Neural progenitor cell (in vitro differentiated cells): ENCODE measurements around the gene SINHCAF. TPM values are rescaled to one million over a fixed set of nuclear protein-coding genes. Genes with fewer than 3 reads are reported as not detected.

ENCODE experiments used
- DNase-seq: peaks from one replicate; pipeline ENCODE4 v3.0.0-alpha.2; 2016; ENCODE audit warnings: low spot score
- H2AFZ ChIP-seq: fragments of 200-600 bp; sonication (generic); replicated peaks from 2 replicates; pipeline ENCODE4 v1.6.1; 2016; ENCODE audit warnings: antibody characterized with exemption
- H3F3A ChIP-seq: fragments of 200-600 bp; sonication (generic); 2 replicates; pipeline ENCODE4 v1.6.1; 2016; ENCODE audit warnings: antibody characterized with exemption, low read depth
- H3K27ac ChIP-seq: fragments of 200-600 bp; sonication (generic); 2 replicates; pipeline ENCODE4 v1.5.1; 2016; ENCODE audit warnings: mild to moderate bottlenecking
- H3K27me3 ChIP-seq: fragments of 200-600 bp; sonication (generic); 2 replicates; pipeline ENCODE4 v1.6.1; 2016; ENCODE audit warnings: mild to moderate bottlenecking, moderate library complexity
- H3K36me3 ChIP-seq: fragments of 200-600 bp; sonication (generic); 2 replicates; pipeline ENCODE4 v1.5.1; 2016
- H3K4me1 ChIP-seq: fragments of 200-600 bp; sonication (generic); 2 replicates; pipeline ENCODE4 v1.6.1; 2016; ENCODE audit warnings: mixed run types
- H3K4me2 ChIP-seq: fragments of 200-600 bp; sonication (generic); 2 replicates; pipeline ENCODE4 v1.6.1; 2016
- H3K4me3 ChIP-seq: fragments of 200-600 bp; sonication (generic); 2 replicates; pipeline ENCODE4 v1.5.1; 2016
- H3K79me2 ChIP-seq: fragments of 200-600 bp; sonication (generic); 2 replicates; pipeline ENCODE4 v1.6.1; 2016; ENCODE audit warnings: low read depth
- H3K9ac ChIP-seq: fragments of 200-600 bp; sonication (generic); 2 replicates; pipeline ENCODE4 v1.6.1; 2016
- H3K9me3 ChIP-seq: fragments of 200-600 bp; sonication (generic); 2 replicates; pipeline ENCODE4 v1.5.1; 2016; ENCODE audit warnings: low read depth
- H4K20me1 ChIP-seq: fragments of 200-600 bp; sonication (generic); 2 replicates; pipeline ENCODE4 v1.6.1; 2016; ENCODE audit warnings: low read depth
- H3K27ac Mint-ChIP-seq: 3 replicates; pipeline ENCODE4 v1.8.0; 2021; ENCODE audit warnings: mixed read lengths
- H3K27me3 Mint-ChIP-seq: 2 replicates; pipeline ENCODE4 v1.8.0; 2022; ENCODE audit warnings: low read depth, mild to moderate bottlenecking, inconsistent platforms, moderate library complexity, mixed read lengths; ENCODE audit not compliant: insufficient read depth
- H3K36me3 Mint-ChIP-seq: 3 replicates; pipeline ENCODE4 v1.8.0; 2021; ENCODE audit warnings: mixed read lengths
- H3K4me1 Mint-ChIP-seq: 3 replicates; pipeline ENCODE4 v1.8.0; 2021; ENCODE audit warnings: mixed read lengths
- H3K4me3 Mint-ChIP-seq: 3 replicates; pipeline ENCODE4 v1.8.0; 2021; ENCODE audit warnings: mild to moderate bottlenecking, moderate library complexity, mixed read lengths
- H3K9me3 Mint-ChIP-seq: 3 replicates; pipeline ENCODE4 v1.8.0; 2020; ENCODE audit warnings: mixed read lengths
- CTCF ChIP-seq: fragments of 200-600 bp; sonication (generic); IDR thresholded peaks from 2 replicates; pipeline ENCODE4 v1.5.1; 2017; ENCODE audit warnings: antibody characterized with exemption, mild to moderate bottlenecking
- EZH2 ChIP-seq: fragments of 200-600 bp; sonication (generic); IDR thresholded peaks from 2 replicates; pipeline ENCODE4 v1.6.1; 2017; ENCODE audit warnings: antibody characterized with exemption, mild to moderate bottlenecking, moderate library complexity
- EZH2phosphoT487 ChIP-seq: fragments of 200-600 bp; sonication (generic); IDR thresholded peaks from 2 replicates; pipeline ENCODE4 v1.6.1; 2017; ENCODE audit warnings: antibody characterized with exemption
- total RNA-seq: library from RNA; depleted of rRNA; stranded (reverse); fragments of >200 nt; gene quantifications from 2 replicates; pipeline ENCODE4 v1.2.3, GENCODE V29; 2015; ENCODE audit warnings: low replicate concordance

SINHCAF gene
- total RNA-seq, 1 donor from 2014 or later, result 1,260 TPM

DNA sequence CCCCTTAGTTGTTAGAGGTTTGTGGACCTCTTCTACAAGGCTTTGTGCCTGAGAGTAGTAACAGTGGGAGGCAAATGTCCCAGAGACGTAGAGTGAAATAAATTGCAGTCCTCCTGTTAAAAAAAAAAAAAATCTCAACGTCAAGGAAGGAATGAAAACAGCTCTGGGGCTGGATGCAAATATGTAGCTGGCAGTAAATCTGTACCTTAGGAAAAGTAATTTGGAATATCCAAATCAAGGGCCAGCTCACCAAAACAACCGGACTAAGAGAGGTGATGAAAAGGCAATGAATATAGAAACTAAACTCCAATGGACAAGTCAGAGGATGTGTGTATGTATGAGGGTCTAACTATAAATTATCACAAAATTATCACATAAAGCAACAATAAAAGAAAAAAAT lies 27.0 kb downstream of the SINHCAF start:
- Mint-ChIP-seq H3K36me3 (peaks cover 76% of the 10 kb centered on the region), H3K27ac (no peak overlapping the region), H3K4me1 (peaks cover 3% of the 10 kb centered on the region), H3K4me3 (no peak overlapping the region), H3K9me3 (peaks cover 41% of the 10 kb centered on the region), H3K27me3 (peaks cover 2% of the 10 kb centered on the region)
- H2AFZ ChIP-seq, result no peak overlapping the region
- peak overlapping the region; percentile 51 for H3K27ac ChIP-seq
- peaks cover 100% of the 10 kb centered on the region for H4K20me1 ChIP-seq
- no peak for DNase-seq
- H3K27me3 ChIP-seq, result no peaks in the 10 kb centered on the region
- peaks cover 44% of the 10 kb centered on the region for H3F3A ChIP-seq
- no peak overlapping the region for H3K4me3 ChIP-seq
- H3K9me3 ChIP-seq, result no peaks in the 10 kb centered on the region
- peaks cover 49% of the 10 kb centered on the region for H3K36me3 ChIP-seq
- H3K4me1 ChIP-seq, result peaks cover 17% of the 10 kb centered on the region
- H3K9ac ChIP-seq, result no peak overlapping the region
- no peak overlapping the region for H3K4me2 ChIP-seq
- TF ChIP-seq CTCF (no peak), EZH2phosphoT487 (no peak), EZH2 (no peak)
- peaks cover 100% of the 10 kb centered on the region for H3K79me2 ChIP-seq

GRCh38 chr12:31298515-31298910 lies 27.4 kb downstream of the SINHCAF start:
- Histone ChIP-seq H3K36me3 (peaks cover 52% of the 10 kb centered on the region), H3K4me3 (no peak overlapping the region), H3K27ac (peak overlapping the region; percentile 51), H3K79me2 (peaks cover 100% of the 10 kb centered on the region), H3K9ac (no peak overlapping the region), H3K27me3 (no peaks in the 10 kb centered on the region), H3K4me1 (peaks cover 17% of the 10 kb centered on the region), H3K9me3 (no peaks in the 10 kb centered on the region), H2AFZ (no peak overlapping the region), H3F3A (peaks cover 48% of the 10 kb centered on the region), H3K4me2 (no peak overlapping the region), H4K20me1 (peaks cover 100% of the 10 kb centered on the region)
- H3K4me1 Mint-ChIP-seq, result peaks cover 3% of the 10 kb centered on the region
- H3K4me3 Mint-ChIP-seq, result no peak overlapping the region
- peaks cover 74% of the 10 kb centered on the region for H3K36me3 Mint-ChIP-seq
- no peak overlapping the region for H3K27ac Mint-ChIP-seq
- DNase-seq, result no peak
- H3K9me3 Mint-ChIP-seq, result peaks cover 38% of the 10 kb centered on the region
- no peak for TF ChIP-seq CTCF
- no peak for TF ChIP-seq EZH2
- TF ChIP-seq EZH2phosphoT487, result no peak
- H3K27me3 Mint-ChIP-seq, result peaks cover 2% of the 10 kb centered on the region

DNA sequence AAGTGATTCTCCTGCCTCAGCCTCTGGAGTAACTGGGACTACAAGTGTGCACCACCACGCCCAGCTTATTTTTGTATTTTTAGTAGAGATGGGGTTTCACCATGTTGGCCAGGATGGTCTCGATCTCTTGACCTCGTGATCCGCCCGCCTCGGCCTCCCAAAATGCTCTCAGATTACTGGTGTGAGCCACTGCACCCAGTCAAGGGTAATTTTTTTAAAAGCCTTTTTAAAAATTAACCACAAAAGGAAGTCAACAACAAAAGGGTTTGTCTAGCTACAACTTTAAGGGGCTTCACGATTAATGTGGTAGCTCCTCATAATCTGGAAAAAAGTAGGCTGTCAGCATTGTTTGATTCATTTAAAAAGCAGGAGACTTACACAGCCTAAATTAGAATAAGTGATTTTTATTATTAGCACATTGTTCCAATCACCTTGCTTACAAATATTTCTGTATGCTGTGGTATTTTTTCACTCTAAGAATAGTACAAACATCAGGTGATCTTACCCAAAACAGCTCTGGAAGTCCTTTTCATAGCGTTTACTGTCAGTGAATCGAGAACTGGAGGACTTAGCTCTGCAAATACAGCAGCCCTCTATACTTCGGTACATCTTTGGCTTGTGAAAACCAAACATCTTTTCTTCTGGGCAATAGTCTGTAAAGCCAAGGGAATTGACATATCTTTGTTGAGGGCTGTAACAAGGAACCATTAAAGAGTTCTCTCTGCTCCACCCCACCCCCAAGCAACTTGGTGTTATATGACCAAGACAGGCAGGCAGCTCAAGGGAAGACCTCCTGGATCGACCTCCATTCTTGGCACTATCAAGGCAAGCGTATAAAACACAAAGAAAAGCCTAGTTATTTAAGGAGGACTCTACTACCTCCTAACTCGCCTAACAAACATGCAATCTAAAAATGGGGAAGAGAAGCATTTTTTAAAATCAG lies 28.1 kb downstream of the SINHCAF start:
- TF ChIP-seq CTCF (no peak), EZH2phosphoT487 (no peak), EZH2 (no peak)
- Mint-ChIP-seq H3K27me3 (no peaks in the 10 kb centered on the region), H3K36me3 (peaks cover 74% of the 10 kb centered on the region), H3K9me3 (peaks cover 31% of the 10 kb centered on the region), H3K4me1 (peaks cover 3% of the 10 kb centered on the region), H3K4me3 (no peak overlapping the region), H3K27ac (no peak overlapping the region)
- Histone ChIP-seq H3K4me1 (peaks cover 14% of the 10 kb centered on the region), H3K36me3 (peaks cover 53% of the 10 kb centered on the region), H3K4me3 (no peak overlapping the region), H3K79me2 (peaks cover 100% of the 10 kb centered on the region), H3F3A (peaks cover 55% of the 10 kb centered on the region), H3K27me3 (no peaks in the 10 kb centered on the region), H4K20me1 (peaks cover 100% of the 10 kb centered on the region), H3K9ac (no peak overlapping the region), H3K27ac (peak overlapping the region; percentile 51), H3K9me3 (no peaks in the 10 kb centered on the region), H2AFZ (no peak overlapping the region), H3K4me2 (no peak overlapping the region)
- no peak for DNase-seq
